Heart left ventricle (tissue), 16 donors: ENCODE results near the gene KLK13. TPM values are rescaled to one million over a fixed set of nuclear protein-coding genes. Genes with fewer than 3 reads are reported as not detected.

Experiments used
- ATAC-seq, 4 donors: fragments of 200-7000 bp; cut with Tn5 transposase; one replicate each; pipeline ENCODE4 v1.9.1; 2020 to 2022; ENCODE audit warnings: moderate library complexity in 4 of 4, mild to moderate bottlenecking in 3 of 4, moderate number of reproducible peaks in 1 of 4
- DNase-seq, 5 donors: peaks; one replicate each; pipeline ENCODE4 v3.0.0-alpha.2; 2020
- H3K27ac ChIP-seq, 12 donors: fragments of 200-600 bp; sonication (generic) in 4 of 12; one replicate each; pipeline versions ENCODE4 v1.5.0 to v1.8.0; 2016 to 2022; ENCODE audit warnings: mild to moderate bottlenecking in 2 of 12
- H3K27me3 ChIP-seq, 9 donors: fragments of 200-600 bp; sonication (generic) in 2 of 9; one replicate each; pipeline versions ENCODE4 v1.5.1 to v1.8.0; 2016 to 2022; ENCODE audit warnings: mild to moderate bottlenecking in 3 of 9
- H3K36me3 ChIP-seq, 9 donors: fragments of 200-600 bp; sonication (generic) in 2 of 9; one replicate each; pipeline versions ENCODE4 v1.5.0 to v1.8.0; 2018 to 2022; ENCODE audit warnings: mild to moderate bottlenecking in 2 of 9
- H3K4me1 ChIP-seq, 12 donors: fragments of 200-600 bp; sonication (generic) in 4 of 12; one replicate each; pipeline versions ENCODE4 v1.5.0 to v1.8.0; 2016 to 2022; ENCODE audit warnings: mild to moderate bottlenecking in 3 of 12
- H3K4me3 ChIP-seq, 12 donors: fragments of 200-600 bp; sonication (generic) in 4 of 12; one replicate each; pipeline versions ENCODE4 v1.5.0 to v1.8.0; 2017 to 2022; ENCODE audit warnings: mild to moderate bottlenecking in 9 of 12, moderate library complexity in 4 of 12
- H3K9me3 ChIP-seq, 12 donors: fragments of 200-600 bp; sonication (generic) in 4 of 12; one replicate each; pipeline versions ENCODE4 v1.5.0 to v1.8.0; 2016 to 2022; ENCODE audit warnings: mild to moderate bottlenecking in 1 of 12
- POLR2A ChIP-seq, 2 donors: fragments of 450-650 bp; IDR thresholded peaks; one replicate each; pipeline ENCODE4 v1.6.1; 2017; ENCODE audit warnings: antibody characterized with exemption in 2 of 2, mild to moderate bottlenecking in 2 of 2, moderate library complexity in 2 of 2
- WGBS, 4 donors: extraction: QIAGEN DNeasy Blood & Tissue Kit in 2 of 4; methylation state at CpG; one replicate each; pipeline versions ENCODE4 v1.1.5 to v1.1.7; 2013 to 2018; 5-methylcytosine and 5-hydroxymethylcytosine counted together
- intact Hi-C, 10 donors: fragments of 100-400 bp; cut with DNase I; formaldehyde crosslinking; loops; one replicate each; pipeline versions ENCODE4 v1.11.1 to v1.14.2; 2022
- long read RNA-seq, 3 donors: library from polyadenylated mRNA; unstranded; transcript quantifications; one replicate each; pipeline ENCODE4 v2.0.0, GENCODE V29; 2020 to 2021
- polyA plus RNA-seq, 2 donors: library from polyadenylated mRNA; stranded (reverse); fragments of 200-250 nt; gene quantifications; one replicate each; pipeline ENCODE4 v1.2.3, GENCODE V29; 2013
- total RNA-seq, 9 donors: library from RNA; depleted of rRNA in 2 of 9; stranded (reverse); fragments of >200 nt in 2 of 9; fragmentation: NEBNext Ultra II Directional in 3 of 9; extraction: Animal tissue kit (Norgen Biotek cat#: 25700) in 3 of 9; gene quantifications; one replicate each; pipeline versions ENCODE4 v1.1.0 to v1.2.4, GENCODE V29; 2016 to 2023
- TF ChIP-seq, protein P1 (sequence below), 12 donors: fragments of 200-600 bp; sonication (generic) in 4 of 12; IDR thresholded peaks; one replicate each; pipeline versions ENCODE4 v1.5.0 to v1.8.0; 2018 to 2022; ENCODE audit warnings: antibody characterized with exemption in 12 of 12, mild to moderate bottlenecking in 5 of 12
- donor health status: ischemic (EF 13 %, LVEDD 7.1; RV severe dilation, severe dysfunction).
- donor health status: healthy with polysubstance abuse.
- donor health status: DM: no; HTN: yes; CAD: no.
- donor health status: DM: no; HTN: no; CAD: no.
- donor health status: ischemic (EF 25% LVEDD 6.9; RV normal size, moderate dysfunction).
- donor health status: ischemic (EF 25% LVEDD 5.7; RV mildly dilated, moderate dysfunction).
- donor health status: healthy.
- donor health status: DM: yes; HTN: yes; CAD: no.
- donor health status: ischemic (EF 35%, LVEDD 5.7; RV mildly dilated, moderate dysfunction).
- donor health status: nonischemic (EF 11% LVEDD 7.7; RV severe dilation, severe dysfunction).
- donor health status: DM: yes; HTN: yes; CAD: no.
- donor health status: PGD.
- donor health status: ischemic (EF 29% LVEDD 5.4; RV normal size, mild dysfunction).
- donor health status: nonischemic (EF 23%, LVEDD 6.1; RV moderate dilation, normal function).

The KLK13 gene, protein sequence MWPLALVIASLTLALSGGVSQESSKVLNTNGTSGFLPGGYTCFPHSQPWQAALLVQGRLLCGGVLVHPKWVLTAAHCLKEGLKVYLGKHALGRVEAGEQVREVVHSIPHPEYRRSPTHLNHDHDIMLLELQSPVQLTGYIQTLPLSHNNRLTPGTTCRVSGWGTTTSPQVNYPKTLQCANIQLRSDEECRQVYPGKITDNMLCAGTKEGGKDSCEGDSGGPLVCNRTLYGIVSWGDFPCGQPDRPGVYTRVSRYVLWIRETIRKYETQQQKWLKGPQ
- total RNA-seq (1 to 10 TPM in 1 of 9 donors, not detected in 8; 2.2 TPM), polyA plus RNA-seq (under 1 TPM in 1 of 2 donors, not detected in 1; 0.90 TPM)
- long read RNA-seq, donor 1, result 0 reads
- long read RNA-seq, donor 2, result 0 reads
- long read RNA-seq, donor 3, result 0 reads

DNA sequence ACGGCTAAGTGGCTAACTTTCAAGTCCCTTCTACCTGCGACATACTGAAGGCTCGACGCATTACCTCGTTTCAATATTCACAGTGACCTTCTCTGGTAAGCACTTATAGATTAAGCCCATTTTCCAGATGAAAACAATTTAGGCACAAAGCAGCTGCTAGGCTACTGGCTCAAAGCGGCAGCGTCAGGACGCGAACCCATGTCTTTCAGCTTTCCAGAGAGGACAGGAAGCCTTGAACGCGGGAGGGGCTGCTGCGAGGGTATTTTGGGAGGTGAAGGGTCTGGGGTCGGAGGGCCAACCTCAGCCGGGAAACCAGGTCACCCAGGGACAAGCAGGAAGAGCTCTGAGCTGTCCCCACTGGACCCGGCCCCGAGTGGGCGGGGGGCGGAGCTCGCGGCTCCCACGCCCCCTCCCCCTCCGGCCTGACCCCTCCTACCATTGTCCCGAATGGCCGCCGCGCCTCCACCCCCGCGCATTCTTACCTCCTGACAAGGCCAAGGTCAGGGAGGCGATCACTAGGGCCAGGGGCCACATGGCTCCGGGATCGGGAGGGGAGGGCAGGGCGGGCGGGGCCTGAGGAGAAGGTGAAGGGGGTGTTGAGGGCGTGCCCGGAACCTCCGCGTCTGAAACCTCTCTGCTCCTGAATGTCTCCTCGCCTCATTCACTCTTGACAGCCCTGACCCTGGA is at the start of gene KLK13:
KLK13 (minus strand) TSS at position 559 of the 687 bp plus-strand sequence; CDS start at position 534, 25 bp downstream.
- peaks cover 0 to 15% (median 5%) of the 10 kb centered on the region in 12 donors for H3K4me1 ChIP-seq
- H3K27me3 ChIP-seq, result peaks cover 0 to 38% (median 8%) of the 10 kb centered on the region in 9 donors
- peak; percentile 37 to 74 (median 56) for DNase-seq
- TF ChIP-seq POLR2A (IDR thresholded peaks at IDR 0.05), result no peak
- TF ChIP-seq, protein P1, sequence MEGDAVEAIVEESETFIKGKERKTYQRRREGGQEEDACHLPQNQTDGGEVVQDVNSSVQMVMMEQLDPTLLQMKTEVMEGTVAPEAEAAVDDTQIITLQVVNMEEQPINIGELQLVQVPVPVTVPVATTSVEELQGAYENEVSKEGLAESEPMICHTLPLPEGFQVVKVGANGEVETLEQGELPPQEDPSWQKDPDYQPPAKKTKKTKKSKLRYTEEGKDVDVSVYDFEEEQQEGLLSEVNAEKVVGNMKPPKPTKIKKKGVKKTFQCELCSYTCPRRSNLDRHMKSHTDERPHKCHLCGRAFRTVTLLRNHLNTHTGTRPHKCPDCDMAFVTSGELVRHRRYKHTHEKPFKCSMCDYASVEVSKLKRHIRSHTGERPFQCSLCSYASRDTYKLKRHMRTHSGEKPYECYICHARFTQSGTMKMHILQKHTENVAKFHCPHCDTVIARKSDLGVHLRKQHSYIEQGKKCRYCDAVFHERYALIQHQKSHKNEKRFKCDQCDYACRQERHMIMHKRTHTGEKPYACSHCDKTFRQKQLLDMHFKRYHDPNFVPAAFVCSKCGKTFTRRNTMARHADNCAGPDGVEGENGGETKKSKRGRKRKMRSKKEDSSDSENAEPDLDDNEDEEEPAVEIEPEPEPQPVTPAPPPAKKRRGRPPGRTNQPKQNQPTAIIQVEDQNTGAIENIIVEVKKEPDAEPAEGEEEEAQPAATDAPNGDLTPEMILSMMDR (IDR thresholded peaks at IDR 0.05), result no peak
- intact Hi-C loops, result no loop called here
- 12 to 32% (median 19%) methylated on average over 18 to 38 of the region's 38 CpGs for WGBS, 4 donors
- H3K27ac ChIP-seq, result peak within 1 kb of the TSS in 1 of 12 donors; percentile 43
- peak within 1 kb of the TSS in 9 of 12 donors; percentile 31 to 44 (median 42) for H3K4me3 ChIP-seq
- H3K9me3 ChIP-seq, result no peaks in the 10 kb centered on the region
- H3K36me3 ChIP-seq, result no peaks in the 10 kb centered on the region
- ATAC-seq, result peak in 3 of 4 donors; percentile 77 to 95 (median 85)

DNA sequence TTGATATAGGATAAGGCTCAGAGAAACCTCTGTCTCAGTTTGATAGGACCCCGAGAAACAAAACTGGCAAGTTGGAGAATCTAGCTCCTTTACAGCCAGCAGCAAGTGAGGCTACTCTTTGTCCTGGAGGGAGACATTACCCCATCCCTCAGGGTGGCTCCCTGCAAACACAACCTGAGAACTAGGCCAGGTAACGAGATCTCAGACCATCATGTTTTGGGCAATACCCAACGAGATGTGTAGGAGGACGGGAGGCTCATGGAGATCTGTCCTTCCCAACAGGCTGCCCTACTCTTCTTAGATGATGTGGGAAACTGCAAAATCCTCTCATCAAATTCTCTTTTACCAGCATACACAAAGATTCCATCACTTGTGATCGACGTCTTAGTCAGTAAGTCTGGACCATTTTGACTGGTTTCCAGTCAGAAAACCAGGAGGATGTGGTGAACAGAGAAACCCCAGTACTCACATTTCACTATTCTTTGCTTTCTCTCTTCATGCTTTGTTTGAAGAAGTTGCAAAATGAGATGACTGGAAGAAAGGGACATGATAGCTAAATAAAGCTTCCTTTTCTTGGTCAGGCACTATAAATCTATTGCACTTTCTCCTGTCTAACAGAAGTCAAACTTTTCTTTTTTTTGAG is 49.3 kb upstream of the KLK13 start:
- Histone ChIP-seq H3K4me3 (no peak overlapping the region), H3K9me3 (no peaks in the 10 kb centered on the region), H3K27me3 (peaks cover 0 to 24% (median 2%) of the 10 kb centered on the region in 9 donors), H3K4me1 (peaks cover 0 to 29% (median 0%) of the 10 kb centered on the region in 12 donors), H3K36me3 (no peaks in the 10 kb centered on the region), H3K27ac (peak overlapping the region in 1 of 12 donors; percentile 61)
- TF ChIP-seq POLR2A (IDR thresholded peaks at IDR 0.05), result no peak
- TF ChIP-seq, protein P1 (IDR thresholded peaks at IDR 0.05), result no peak
- intact Hi-C loops, result loop anchor here in 1 of 10 donors (10.0 kb wide), 1 partner anchor 471 kb away; no protein-coding TSS in a partner anchor
- no peak for ATAC-seq
- DNase-seq, result no peak
- WGBS, 4 donors, result 74 to 85% (median 79%) methylated on average over 6 of the region's 6 CpGs

DNA sequence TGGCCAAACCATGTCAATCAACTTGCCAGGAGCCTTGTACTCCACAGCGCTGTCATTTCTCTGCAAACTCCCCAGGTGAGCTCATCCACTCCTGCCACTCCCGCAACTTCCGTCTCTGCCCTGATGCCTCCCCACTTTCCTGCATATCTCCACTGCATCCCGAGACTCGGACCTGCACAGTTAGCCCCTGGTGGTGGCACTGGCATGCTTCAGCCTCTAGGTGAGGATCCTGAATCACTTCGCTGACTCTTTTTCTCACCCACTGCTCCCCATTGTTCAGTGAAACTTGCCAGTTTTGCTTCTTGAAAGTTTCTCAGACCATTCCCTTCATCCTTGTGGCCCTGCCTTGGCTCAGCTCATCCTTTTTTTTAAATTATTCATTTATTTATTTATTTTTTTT is 46.7 kb upstream of the KLK13 start:
- intact Hi-C loops, result loop anchor here in 1 of 10 donors (10.0 kb wide), 1 partner anchor 473 kb away; no protein-coding TSS in a partner anchor
- Histone ChIP-seq H3K36me3 (no peaks in the 10 kb centered on the region), H3K4me1 (peaks cover 0 to 45% (median 13%) of the 10 kb centered on the region in 12 donors), H3K4me3 (no peak overlapping the region), H3K9me3 (no peaks in the 10 kb centered on the region), H3K27me3 (peaks cover 0 to 18% (median 0%) of the 10 kb centered on the region in 9 donors), H3K27ac (no peak overlapping the region)
- ATAC-seq (no peak), DNase-seq (no peak)
- WGBS, 4 donors, result 38 to 49% (median 45%) methylated on average over 6 of the region's 6 CpGs
- no peak for TF ChIP-seq POLR2A (IDR thresholded peaks at IDR 0.05)
- TF ChIP-seq, protein P1 (IDR thresholded peaks at IDR 0.05), result peak in 1 of 12 donors; percentile 6
